H1 (cell line): ENCODE data around the gene MOCS1. TPM values are rescaled to one million over a fixed set of nuclear protein-coding genes. Genes with fewer than 3 reads are reported as not detected.

Experiments
- CTCF ChIA-PET: fragments of 300-600 bp; sonication (Branson Sonifier 250); formaldehyde crosslinking; loops from one replicate; lab custom pipeline; 2021; ENCODE audit not compliant: partially characterized antibody; lab: Charles Lee
- POLR2A ChIA-PET: fragments of 300-600 bp; sonication (Branson Sonifier 250); formaldehyde crosslinking; loops from one replicate; lab custom pipeline; 2021; ENCODE audit warnings: inconsistent platforms; ENCODE audit not compliant: partially characterized antibody; lab: Charles Lee
- DNase-seq, 2 experiments: peaks; one replicate each; pipeline versions ENCODE4 v3.0.0 to v3.0.0-alpha.2; 2010 to 2022; ENCODE audit warnings: low spot score in 2 of 2, low read depth in 1 of 2, mixed read lengths in 1 of 2
- FAIRE-seq: peaks from 2 replicates; lab custom pipeline; 2011; peaks lifted over from hg19 to GRCh38; lab: Jason Lieb, UNC
- H2AFZ ChIP-seq: 2 replicates; pipeline ENCODE4 v1.8.1; 2012; ENCODE audit warnings: low read length, inconsistent platforms
- H2AK5ac ChIP-seq: 2 replicates; pipeline ENCODE4 v1.6.1; 2013; ENCODE audit warnings: low read depth, low read length
- H2BK120ac ChIP-seq: replicated peaks from 2 replicates; pipeline ENCODE3; 2013; ENCODE audit warnings: low read depth, low read length, inconsistent platforms
- H2BK12ac ChIP-seq: 2 replicates; pipeline ENCODE4 v1.6.1; 2013; ENCODE audit warnings: low read depth, low read length
- H2BK15ac ChIP-seq: 2 replicates; pipeline ENCODE4 v1.6.1; 2013; ENCODE audit warnings: low read length
- H2BK20ac ChIP-seq: 2 replicates; pipeline ENCODE4 v1.6.1; 2013; ENCODE audit warnings: low read length
- H2BK5ac ChIP-seq: 2 replicates; pipeline ENCODE4 v1.6.1; 2013; ENCODE audit warnings: low read depth, low read length
- H3K14ac ChIP-seq: 2 replicates; pipeline ENCODE4 v1.6.1; 2013; ENCODE audit warnings: inconsistent platforms; ENCODE audit not compliant: insufficient read length
- H3K18ac ChIP-seq: 2 replicates; pipeline ENCODE4 v1.6.1; 2013; ENCODE audit warnings: low read length; ENCODE audit errors: extremely low read depth
- H3K23ac ChIP-seq: 2 replicates; pipeline ENCODE4 v1.6.1; 2013; ENCODE audit warnings: inconsistent platforms; ENCODE audit not compliant: insufficient read length
- H3K23me2 ChIP-seq: 2 replicates; pipeline ENCODE4 v1.6.1; 2013; ENCODE audit warnings: low read depth, low read length
- H3K27ac ChIP-seq: 2 replicates; pipeline ENCODE4 v1.6.1; 2011; ENCODE audit warnings: low read depth, low read length, inconsistent platforms
- H3K27me3 ChIP-seq, 4 experiments: replicated peaks in 1 of 4; 1 replicate in 1 of 4; 2 replicates in 3 of 4; pipeline versions ENCODE4 v1.6.1 to v1.8.1; 2011 to 2013; ENCODE audit warnings: low read length in 3 of 4, mild to moderate bottlenecking in 3 of 4, inconsistent platforms in 2 of 4, mixed read lengths in 2 of 4, moderate library complexity in 1 of 4; ENCODE audit not compliant: control insufficient read depth in 3 of 4, insufficient read depth in 3 of 4; ENCODE audit errors: extremely low read depth in 1 of 4
- H3K36me3 ChIP-seq, 4 experiments: 2 replicates each; pipeline versions ENCODE4 v1.6.1 to v1.8.1; 2011 to 2013; ENCODE audit warnings: mild to moderate bottlenecking in 4 of 4, low read length in 3 of 4, moderate library complexity in 2 of 4, control low read depth in 1 of 4, inconsistent platforms in 1 of 4; ENCODE audit not compliant: insufficient read depth in 4 of 4, control insufficient read depth in 2 of 4
- H3K4ac ChIP-seq: replicated peaks from 2 replicates; pipeline ENCODE3; 2013; ENCODE audit warnings: low read length, low read depth, mixed read lengths, inconsistent platforms; ENCODE audit not compliant: insufficient read length
- H3K4me1 ChIP-seq, 4 experiments: replicated peaks in 1 of 4; 1 replicate in 1 of 4; 2 replicates in 3 of 4; pipeline versions ENCODE4 v1.6.1 to v1.8.1; 2011 to 2013; ENCODE audit warnings: low read length in 3 of 4, inconsistent platforms in 2 of 4, mixed read lengths in 1 of 4; ENCODE audit not compliant: insufficient read depth in 4 of 4, control insufficient read depth in 3 of 4
- H3K4me2 ChIP-seq, 2 experiments: 2 replicates each; pipeline versions ENCODE4 v1.6.1 to v1.8.1; 2011 to 2013; ENCODE audit warnings: low read depth in 2 of 2, low read length in 2 of 2, control low read depth in 1 of 2, inconsistent platforms in 1 of 2, mild to moderate bottlenecking in 1 of 2; ENCODE audit not compliant: insufficient read depth in 1 of 2
- H3K4me3 ChIP-seq, 4 experiments: fragments of 200-600, 300-600 bp in 1 of 4; sonication (generic), shearing (Covaris generic), sonication (Bioruptor Twin) in 1 of 4; 2 replicates each; pipeline versions ENCODE4 v1.5.1 to v1.8.1; 2011 to 2016; ENCODE audit warnings: low read length in 4 of 4, low read depth in 3 of 4, control low read depth in 2 of 4, inconsistent platforms in 2 of 4, mild to moderate bottlenecking in 2 of 4, mixed read lengths in 1 of 4, moderate library complexity in 1 of 4; ENCODE audit not compliant: insufficient read depth in 2 of 4; ENCODE audit errors: extremely low read depth in 1 of 4
- H3K56ac ChIP-seq: replicated peaks from 2 replicates; pipeline ENCODE3; 2013; ENCODE audit warnings: low read depth, mild to moderate bottlenecking, mixed read lengths, low read length, inconsistent platforms; ENCODE audit not compliant: insufficient read length
- H3K79me1 ChIP-seq: 2 replicates; pipeline ENCODE4 v1.6.1; 2013; ENCODE audit warnings: low read depth, low read length, control low read depth
- H3K79me2 ChIP-seq, 2 experiments: 2 replicates each; pipeline versions ENCODE4 v1.6.1 to v1.8.1; 2012 to 2013; ENCODE audit warnings: low read length in 2 of 2, mild to moderate bottlenecking in 2 of 2, inconsistent platforms in 1 of 2; ENCODE audit not compliant: insufficient read depth in 2 of 2, control insufficient read depth in 1 of 2
- H3K9ac ChIP-seq, 4 experiments: replicated peaks in 1 of 4; 1 replicate in 1 of 4; 2 replicates in 3 of 4; pipeline versions ENCODE4 v1.6.1 to v1.8.1; 2011 to 2013; ENCODE audit warnings: low read depth in 3 of 4, low read length in 3 of 4, control low read depth in 2 of 4, mild to moderate bottlenecking in 2 of 4, moderate library complexity in 2 of 4, inconsistent platforms in 1 of 4; ENCODE audit errors: extremely low read depth in 1 of 4
- H3K9me3 ChIP-seq, 2 experiments: 2 replicates each; pipeline versions ENCODE4 v1.6.1 to v1.8.1; 2012 to 2013; ENCODE audit warnings: mild to moderate bottlenecking in 2 of 2, moderate library complexity in 2 of 2, control low read depth in 1 of 2, inconsistent platforms in 1 of 2, low read depth in 1 of 2, low read length in 1 of 2, mixed read lengths in 1 of 2; ENCODE audit not compliant: insufficient read depth in 2 of 2
- H4K20me1 ChIP-seq, 2 experiments: replicated peaks in 1 of 2; 2 replicates each; pipeline versions ENCODE3 to v1.8.1; 2011 to 2013; ENCODE audit warnings: inconsistent platforms in 2 of 2, low read length in 2 of 2, mild to moderate bottlenecking in 1 of 2; ENCODE audit not compliant: insufficient read depth in 2 of 2, control insufficient read depth in 1 of 2
- H4K5ac ChIP-seq: 2 replicates; pipeline ENCODE4 v1.6.1; 2013; ENCODE audit warnings: low read length, low read depth, mixed read lengths, inconsistent platforms; ENCODE audit not compliant: insufficient read length
- H4K8ac ChIP-seq: 2 replicates; pipeline ENCODE4 v1.8.0; 2013; ENCODE audit warnings: mild to moderate bottlenecking, moderate library complexity, low read length, inconsistent platforms; ENCODE audit not compliant: insufficient read depth; ENCODE audit errors: extremely low read depth
- H4K91ac ChIP-seq: replicated peaks from 2 replicates; pipeline ENCODE3; 2013; ENCODE audit warnings: low read length, mixed read lengths, inconsistent platforms; ENCODE audit not compliant: insufficient read length
- ATF2 ChIP-seq: IDR thresholded peaks from 2 replicates; pipeline ENCODE4 v1.6.1; 2012; ENCODE audit warnings: low read length, inconsistent platforms
- ATF3 ChIP-seq: IDR thresholded peaks from 2 replicates; pipeline ENCODE4 v1.6.1; 2011; ENCODE audit warnings: low read depth, mild to moderate bottlenecking, low read length; ENCODE audit not compliant: insufficient read depth
- NRF1 ChIP-seq: IDR thresholded peaks from 2 replicates; pipeline ENCODE4 v1.6.1; 2011; ENCODE audit warnings: mild to moderate bottlenecking, low read depth, low read length, improper control_type of control experiment
- WGBS, 2 experiments: shearing (Covaris generic) in 1 of 2; methylation state at CpG; one replicate each; pipeline versions ENCODE4 v1.1.6 to v1.1.7; 2013 to 2015; ENCODE audit warnings: low lambda C conversion rate in 2 of 2, mixed read lengths in 2 of 2, inconsistent platforms in 1 of 2, low coverage in 1 of 2, missing lambda C conversion rate in 1 of 2; ENCODE audit not compliant: insufficient replicate concordance in 2 of 2, insufficient coverage in 1 of 2, insufficient read length in 1 of 2; ENCODE audit errors: extremely low coverage in 1 of 2, missing lambda C conversion rate in 1 of 2; 5-methylcytosine and 5-hydroxymethylcytosine counted together
- polyA plus RNA-seq, 7 experiments: library from polyadenylated mRNA; depleted of rRNA in 3 of 7; stranded (reverse) in 5 of 7; unstranded in 2 of 7; fragments of >200 nt in 5 of 7; fragments of 200-250 nt in 2 of 7; gene quantifications; 1 replicate in 5 of 7; 2 replicates in 1 of 7; 4 replicates in 1 of 7; pipeline versions ENCODE4 v1.2.1 to v1.2.3, GENCODE V29; 2011 to 2013; ENCODE audit warnings: missing spikeins in 2 of 7, mixed read lengths in 2 of 7
- total RNA-seq: library from RNA; stranded (reverse); fragmentation: NEBNext Ultra II Directional; extraction: Animal tissue kit (Norgen Biotek cat#: 25700); gene quantifications from 2 replicates; pipeline ENCODE4 v1.2.1, GENCODE V29; 2021

Gene MOCS1
- total and polyA plus RNA-seq, 2 of the 8 experiments (the other 6 are each of a cell fraction or from before 2014, with no cell fraction given) = 13.4 to 19.7 TPM

- Histone ChIP-seq H2BK12ac (no peak overlapping the region), H4K91ac (no peak overlapping the region), H3K79me1 (no peaks in the 10 kb centered on the region), H3K27ac (no peak overlapping the region), H3K18ac (no peak overlapping the region), H3K23me2 (no peaks in the 10 kb centered on the region), H3K9me3 (no peaks in the 10 kb centered on the region), H3K56ac (no peak overlapping the region), H3K36me3 (peaks cover 0 to 8% (median 3%) of the 10 kb centered on the region in 4 experiments; a peak in 4 of 8 replicates), H3K79me2 (no peaks in the 10 kb centered on the region), H3K23ac (no peak overlapping the region), H3K14ac (no peak overlapping the region), H3K4me2 (no peak overlapping the region), H4K20me1 (no peaks in the 10 kb centered on the region), H2AFZ (no peak overlapping the region), H2BK5ac (no peak overlapping the region), H3K4me1 (peaks cover 0 to 2% (median 0%) of the 10 kb centered on the region in 4 experiments; a peak in 1 of 7 replicates), H2BK15ac (no peak overlapping the region), H2BK20ac (no peak overlapping the region), H3K4me3 (no peak overlapping the region), H4K5ac (no peak overlapping the region), H4K8ac (no peak overlapping the region), H2BK120ac (no peak overlapping the region), H3K4ac (no peak overlapping the region), H3K9ac (no peak overlapping the region), H2AK5ac (no peak overlapping the region), H3K27me3 (no peaks in the 10 kb centered on the region)
- TF ChIP-seq ATF3 = no peak
- TF ChIP-seq ATF2 = no peak
- TF ChIP-seq NRF1 = no peak
- FAIRE-seq (no peak), DNase-seq (no peak)
- CTCF ChIA-PET = interaction anchor here (1.0 to 1.7 kb wide), 7 partner anchors 8 to 550 kb away, joined by 3 to 7 read pairs (median 4); no protein-coding TSS in a partner anchor
- WGBS, 2 experiments = 88% methylated on average over 9 of the region's 10 CpGs; no CpG with 5 or more reads in 1 of the 2 experiments
- POLR2A ChIA-PET = interaction anchor here (1.8 kb wide), 1 partner anchor 8 kb away, joined by 5 read pairs; no protein-coding TSS in a partner anchor
Measured at GRCh38 chr6:39911513-39912125, 22.6 kb downstream of the MOCS1 start.
